ENCODE data around the gene PLPPR1.

GRCh38 chr9:101354143-101354764 lies 325.7 kb downstream of the PLPPR1 start:
- TF ChIP-seq GATA2 (IDR thresholded peaks at IDR 0.05; ENCODE audit: low read depth, low read length) (no peak), GATA3 (IDR thresholded peaks at IDR 0.05; ENCODE audit: low read depth, low read length) (no peak)
